ENCODE measurements around the gene CFAP65.

CFAP65 gene

GRCh38 chr2:218990612-218991011, 50.7 kb downstream of the CFAP65 start:
- DNase-seq: no peak

- DNase-seq: no peak
These were observed 51.3 kb downstream of the CFAP65 start for GRCh38 chr2:218990052-218990451.

GRCh38 chr2:218988650-218989049, 52.7 kb downstream of the CFAP65 start:
- DNase-seq: no peak

GRCh38 chr2:218988164-218988563, 53.2 kb downstream of the CFAP65 start:
- no peak for DNase-seq

GRCh38 chr2:218986148-218986761, 55.1 kb downstream of the CFAP65 start:
- no peak for DNase-seq

GRCh38 chr2:218985325-218986091, 55.8 kb downstream of the CFAP65 start:
- DNase-seq: no peak

- no peak for DNase-seq
These were observed 56.3 kb downstream of the CFAP65 start, which contains the start of gene FEV for GRCh38 chr2:218985021-218985324. FEV (minus strand) TSS chr2:218985184; CDS start chr2:218985075, 109 bp downstream.

GRCh38 chr2:218984239-218985020, 56.9 kb downstream of the CFAP65 start:
- DNase-seq: no peak

GRCh38 chr2:218983934-218984238, 57.4 kb downstream of the CFAP65 start:
- DNase-seq: no peak

GRCh38 chr2:218983263-218983933, 57.9 kb downstream of the CFAP65 start:
- no peak for DNase-seq

GRCh38 chr2:218982586-218983262, 58.6 kb downstream of the CFAP65 start:
- DNase-seq: no peak

- no peak for DNase-seq
These were observed 59.3 kb downstream of the CFAP65 start for GRCh38 chr2:218981881-218982585.

GRCh38 chr2:218981390-218981880, 59.9 kb downstream of the CFAP65 start:
- no peak for DNase-seq

GRCh38 chr2:218980735-218981389, 60.5 kb downstream of the CFAP65 start:
- DNase-seq: no peak

GRCh38 chr2:218979846-218980734, 61.2 kb downstream of the CFAP65 start:
- peak; percentile 88 for DNase-seq

- DNase-seq: no peak
These were observed 66.1 kb downstream of the CFAP65 start for GRCh38 chr2:218975060-218975777.

- DNase-seq: no peak
These were observed 70.4 kb downstream of the CFAP65 start for GRCh38 chr2:218970894-218971293.

GRCh38 chr2:218964041-218964771, 77.1 kb downstream of the CFAP65 start:
- DNase-seq: no peak

- no peak for DNase-seq
These were observed 77.7 kb downstream of the CFAP65 start for GRCh38 chr2:218963601-218964000.

Data from KG1 (cell line).